Aortic smooth muscle cell (primary cell): Measurements from ENCODE around the gene RASL12. TPM values are rescaled to one million over a fixed set of nuclear protein-coding genes. Genes with fewer than 3 reads are reported as not detected.

Experiments used
- total RNA-seq: library from RNA; depleted of rRNA; stranded (reverse); fragments of >200 nt; gene quantifications from 2 replicates; pipeline ENCODE4 v1.2.3, GENCODE V29; 2014

Gene RASL12
- total RNA-seq = 0.06 TPM in 1 of 2 replicates, not detected in the other

GRCh38 chr15:65067645-65068402 is at the start of gene RASL12:
Gene RASL12, minus strand, starts transcription at chr15:65067991. Its CDS starts 156 bp downstream, at chr15:65067835.

GRCh38 chr15:65115086-65115485 is 47.3 kb upstream of the RASL12 start, which contains the start of gene UBAP1L:
Gene UBAP1L, minus strand, starts transcription at chr15:65115200. Its CDS starts 8,985 bp downstream, at chr15:65106215.

DNA sequence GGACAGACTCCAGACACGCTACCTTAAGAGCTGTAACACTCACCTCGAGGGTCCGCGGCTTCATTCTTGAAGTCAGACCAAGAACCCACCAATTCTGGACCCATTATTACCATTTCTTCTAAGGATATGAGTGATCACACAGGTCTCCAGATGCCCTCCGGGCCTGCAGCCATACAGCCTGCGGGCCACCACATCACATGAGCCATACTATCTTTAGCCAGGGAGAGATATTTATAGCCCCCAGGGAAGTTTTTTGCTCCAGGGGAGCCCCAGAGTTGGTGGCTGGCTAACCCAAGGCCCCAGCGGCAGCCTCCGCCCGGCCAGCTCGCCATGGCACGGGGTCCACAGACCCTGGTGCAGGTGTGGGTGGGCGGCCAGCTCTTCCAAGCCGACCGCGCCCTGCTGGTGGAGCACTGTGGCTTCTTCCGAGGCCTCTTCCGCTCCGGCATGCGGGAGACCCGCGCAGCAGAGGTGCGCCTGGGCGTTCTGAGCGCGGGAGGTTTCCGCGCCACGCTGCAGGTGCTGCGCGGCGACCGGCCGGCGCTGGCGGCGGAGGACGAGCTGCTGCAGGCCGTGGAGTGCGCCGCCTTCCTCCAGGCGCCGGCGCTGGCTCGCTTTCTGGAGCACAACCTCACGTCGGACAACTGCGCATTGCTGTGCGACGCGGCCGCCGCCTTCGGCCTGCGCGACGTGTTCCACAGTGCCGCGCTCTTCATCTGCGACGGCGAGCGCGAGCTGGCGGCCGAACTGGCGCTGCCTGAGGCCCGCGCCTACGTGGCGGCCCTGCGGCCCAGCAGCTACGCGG is 8.9 kb upstream of the RASL12 start, which contains the start of gene KBTBD13:
KBTBD13 (plus strand) TSS at position 261 of the 805 bp plus-strand sequence; CDS start at position 331, 70 bp downstream.

DNA sequence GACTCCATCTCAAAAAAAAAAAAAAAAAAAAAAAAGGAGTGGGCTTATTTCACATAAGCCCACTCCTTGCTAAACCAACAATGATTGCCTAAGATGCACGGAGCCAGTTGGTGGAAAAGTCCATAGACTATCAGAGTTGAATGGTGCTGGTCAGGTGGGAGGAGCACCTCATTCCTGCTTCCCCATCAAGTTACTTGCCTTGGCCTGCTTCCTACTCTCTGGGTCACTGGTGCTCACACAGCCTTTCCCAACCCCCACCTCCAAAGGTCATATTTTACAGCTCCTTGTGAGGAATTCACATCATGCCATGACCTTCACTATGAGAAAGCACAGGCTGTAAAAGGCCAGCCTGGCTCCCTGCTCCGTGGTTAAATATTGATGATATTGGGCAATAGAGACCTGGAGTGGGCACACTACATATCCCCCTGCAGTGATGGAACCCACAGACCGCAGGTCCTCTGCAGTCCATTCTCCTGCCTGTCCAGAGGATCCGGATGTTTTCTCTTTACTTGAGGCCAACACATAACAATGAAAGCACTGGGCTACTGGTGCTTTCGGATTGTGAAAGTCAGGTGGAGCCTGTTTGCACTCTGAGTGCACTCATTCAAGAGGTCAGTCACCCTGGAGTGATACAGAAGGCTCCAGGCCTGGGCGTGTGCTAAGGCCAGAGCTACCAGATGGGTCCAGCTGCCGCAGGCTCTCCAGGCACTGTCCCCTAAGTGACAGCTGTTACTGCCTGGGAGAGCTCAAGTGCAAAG is 22.9 kb downstream of the RASL12 start, which contains the start of gene SLC51B:
SLC51B (plus strand) TSS at position 664 of the 758 bp plus-strand sequence. CDS start 4,618 bp downstream, outside the sequence.

DNA sequence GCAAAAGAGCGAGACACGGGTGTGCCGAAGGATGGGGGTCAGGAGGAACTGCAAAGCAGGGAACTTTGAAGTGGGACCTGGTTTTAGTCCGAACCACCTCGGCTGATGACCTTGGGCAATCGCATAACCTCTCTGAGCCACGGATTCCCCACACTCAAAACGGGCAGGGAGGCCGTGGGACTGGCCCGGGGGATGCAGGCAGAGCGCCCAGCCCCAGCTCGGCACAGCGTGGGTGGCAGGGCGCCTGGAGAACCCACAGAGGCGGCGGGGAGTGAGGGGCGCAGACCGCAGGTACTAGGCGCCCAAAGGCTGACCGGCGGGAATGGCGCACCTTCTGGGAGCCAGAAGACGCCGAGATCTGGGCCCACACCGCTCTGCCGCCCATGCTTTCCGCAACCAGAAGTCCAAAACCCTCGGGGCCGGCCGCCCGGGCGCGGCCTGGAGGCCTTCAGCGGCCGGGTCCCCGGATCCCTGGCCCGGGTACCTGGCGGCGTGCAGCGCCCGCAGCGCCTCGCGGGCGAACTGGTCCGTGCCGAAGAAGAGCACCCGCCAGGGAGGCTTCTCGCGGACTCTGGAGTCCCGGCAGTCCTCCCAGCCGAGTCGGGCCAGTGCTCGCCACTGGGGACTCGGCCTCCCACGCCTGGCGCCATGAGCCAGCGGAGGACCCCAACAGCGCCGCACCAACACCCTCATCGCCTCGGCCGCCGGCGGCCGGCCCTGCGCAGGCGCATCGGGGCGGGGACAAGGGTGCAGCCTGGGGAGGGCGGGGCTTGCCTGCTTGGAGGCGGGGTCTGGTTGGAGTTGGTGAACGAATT is 38.7 kb downstream of the RASL12 start, which contains the start of gene MTFMT:
MTFMT (minus strand) TSS at position 719 of the 815 bp plus-strand sequence; CDS start at position 693, 26 bp downstream.

Other genes with a start within 250 kb of the RASL12 start
- gene PIF1, start 242.3 kb downstream of the RASL12 start, total RNA-seq = 7.5 and 8.1 TPM in 2 replicates
- 27.9 and 29.3 TPM in 2 replicates for gene PLEKHO2, start 226.1 kb downstream of the RASL12 start, total RNA-seq
- gene ANKDD1A, start 156.1 kb downstream of the RASL12 start, total RNA-seq = 6.7 and 7.3 TPM in 2 replicates
- gene SPG21, start 78.1 kb downstream of the RASL12 start, total RNA-seq = 53.9 and 68.5 TPM in 2 replicates
- gene MTFMT, start 38.4 kb downstream of the RASL12 start, total RNA-seq = 9.3 and 14.3 TPM in 2 replicates
- gene SLC51B, start 22.6 kb downstream of the RASL12 start, total RNA-seq = not detected in 2 replicates
- not detected in 2 replicates for gene KBTBD13, start 8.8 kb upstream of the RASL12 start, total RNA-seq
- gene UBAP1L, start 47.2 kb upstream of the RASL12 start, total RNA-seq = 1.2 TPM in 2 replicates
- gene PDCD7, start 65.8 kb upstream of the RASL12 start, total RNA-seq = 12.0 and 12.3 TPM in 2 replicates
- 37.7 and 47.5 TPM in 2 replicates for gene CLPX, start 117.4 kb upstream of the RASL12 start, total RNA-seq
- not detected in 2 replicates for gene CILP, start 143.5 kb upstream of the RASL12 start, total RNA-seq
- 1.2 and 1.9 TPM in 2 replicates for gene PARP16, start 218.9 kb upstream of the RASL12 start, total RNA-seq
- gene RNU5A-1, start 228.1 kb upstream of the RASL12 start, total RNA-seq = not detected in 2 replicates
- gene RNU5B-1, start 236.7 kb upstream of the RASL12 start, total RNA-seq = not detected in 2 replicates